ENCODE data around the gene EXOC4. TPM values are rescaled to one million over a fixed set of nuclear protein-coding genes. Genes with fewer than 3 reads are reported as not detected.

Gene EXOC4
- polyA plus RNA-seq, 3 donors, result 17.9 to 28.0 (median 22.3) TPM

GRCh38 chr7:133491201-133491691 lies 238.4 kb downstream of the EXOC4 start:
- WGBS, 3 donors, result 74 to 94% (median 93%) methylated on average over 2 of the region's 2 CpGs
- no peak overlapping the region for H3K27ac ChIP-seq (ENCODE audit: low read depth, low read length)

DNA sequence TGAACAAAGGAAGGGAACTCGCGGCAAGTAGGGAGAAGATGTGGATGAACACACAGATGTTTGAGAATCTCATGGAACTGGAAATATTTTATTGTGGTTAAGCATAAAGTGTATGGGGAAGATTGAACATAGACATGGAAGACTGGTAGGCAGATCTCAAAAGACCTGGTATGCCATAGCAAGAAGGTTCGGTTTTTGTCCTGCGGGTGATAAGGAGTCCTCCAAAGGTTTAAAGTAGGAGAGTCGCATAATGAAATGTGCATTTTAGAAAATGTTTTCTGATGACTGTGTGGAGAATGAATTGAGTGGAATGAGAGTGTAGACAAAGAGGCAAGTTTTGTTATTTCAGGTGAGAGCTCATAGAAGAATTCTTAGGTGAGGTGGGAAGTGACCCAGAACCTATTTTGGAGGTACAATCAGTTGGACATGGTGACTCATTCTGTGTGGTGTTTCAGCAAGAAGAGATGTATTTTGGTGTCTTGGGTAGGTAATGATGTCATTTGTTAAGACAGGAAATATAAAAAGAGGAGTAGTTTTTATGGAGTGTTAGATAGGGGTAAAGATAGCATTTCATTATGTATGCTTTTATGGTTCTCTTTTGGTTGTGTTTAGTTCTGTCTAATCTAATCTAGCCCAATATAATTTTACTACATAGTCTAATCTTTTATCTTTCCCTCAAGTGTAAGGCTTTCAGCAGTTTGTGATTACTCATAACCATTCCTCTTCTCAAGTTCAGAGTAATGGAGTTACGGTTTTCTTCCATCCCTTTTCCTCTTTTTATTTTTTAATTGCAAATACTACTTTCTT lies 239.2 kb downstream of the EXOC4 start:
- 98 to 99% (median 98%) methylated on average over 6 of the region's 6 CpGs for WGBS, 3 donors
- H3K27ac ChIP-seq (ENCODE audit: low read depth, low read length), result no peak overlapping the region

- H3K27ac ChIP-seq (ENCODE audit: low read depth, low read length), result no peak overlapping the region
- 91 to 100% (median 100%) methylated on average over 1 of the region's 1 CpG for WGBS, 3 donors
Observed at GRCh38 chr7:133497061-133497460, 244.2 kb downstream of the EXOC4 start.

DNA sequence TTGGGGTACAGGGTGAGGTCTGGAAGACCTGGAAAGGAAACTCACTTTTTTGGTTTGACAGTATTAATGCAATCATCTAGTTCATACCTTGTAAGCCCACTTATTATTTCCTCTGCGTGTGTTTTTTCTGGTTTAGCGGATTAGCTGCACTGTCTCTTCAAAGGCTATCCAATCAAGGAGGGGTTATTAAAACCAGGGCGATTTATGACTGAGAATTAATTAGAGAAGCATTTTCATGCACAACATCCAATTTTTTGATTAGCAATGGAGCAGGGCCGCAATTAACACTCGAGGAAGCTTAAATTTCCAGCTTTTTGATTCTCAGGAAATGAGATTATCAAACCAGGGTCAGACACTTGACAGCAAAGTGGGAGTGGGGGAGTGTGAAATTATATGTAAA lies 248.9 kb downstream of the EXOC4 start:
- WGBS, 3 donors, result 77 to 92% (median 81%) methylated on average over 5 of the region's 5 CpGs
- H3K27ac ChIP-seq (ENCODE audit: low read depth, low read length), result no peak overlapping the region

DNA sequence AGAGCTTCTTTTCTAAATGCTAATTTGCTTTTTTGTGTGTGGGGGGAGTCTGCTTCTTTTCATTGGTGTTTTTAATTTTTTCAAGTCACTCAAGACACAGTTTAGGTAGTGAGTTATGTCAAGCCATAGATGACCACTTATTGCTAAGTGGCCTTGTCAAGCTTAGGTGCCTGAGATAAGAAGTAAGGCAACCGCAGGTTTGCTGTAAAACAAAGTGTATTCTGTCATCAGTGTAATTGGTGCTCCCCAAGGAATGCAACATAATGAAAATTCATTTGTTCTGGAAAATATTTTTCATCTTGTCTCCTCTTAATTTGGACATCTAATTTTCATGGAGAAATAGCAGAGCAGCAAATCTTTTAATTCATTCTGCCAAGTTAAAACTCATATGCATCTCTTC lies 249.6 kb downstream of the EXOC4 start:
- WGBS, 3 donors, result 23 to 86% (median 74%) methylated on average over 1 of the region's 1 CpG
- H3K27ac ChIP-seq (ENCODE audit: low read depth, low read length), result no peak overlapping the region

GRCh38 chr7:133502972-133503371 lies 250.1 kb downstream of the EXOC4 start:
- H3K27ac ChIP-seq (ENCODE audit: low read depth, low read length), result no peak overlapping the region
- WGBS, 3 donors, result 86 to 94% (median 92%) methylated on average over 1 of the region's 1 CpG

GRCh38 chr7:133504825-133505224 lies 251.9 kb downstream of the EXOC4 start:
- WGBS, 3 donors, result 84 to 90% (median 90%) methylated on average over 3 of the region's 3 CpGs
- no peak overlapping the region for H3K27ac ChIP-seq (ENCODE audit: low read depth, low read length)

DNA sequence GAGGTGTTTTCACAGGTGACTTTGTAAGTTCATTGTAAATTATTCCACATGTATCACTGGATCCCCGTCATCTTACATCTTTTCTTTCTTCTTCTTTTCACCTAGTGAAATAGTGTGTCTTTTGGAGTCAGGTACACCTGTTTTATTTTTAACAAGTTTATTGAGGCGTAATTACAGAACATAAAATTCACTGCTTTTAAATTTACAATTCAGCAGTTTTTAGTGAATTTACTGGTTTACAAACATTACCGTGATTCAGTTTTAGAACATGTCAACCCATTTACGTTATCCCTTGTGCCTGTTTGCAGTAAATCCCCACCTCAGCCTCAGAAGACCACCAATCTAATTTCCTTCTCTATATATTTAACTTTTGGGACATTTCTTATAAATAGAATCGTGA lies 256.9 kb downstream of the EXOC4 start:
- WGBS, 3 donors, result 97 to 98% (median 98%) methylated on average over 5 of the region's 5 CpGs
- no peak overlapping the region for H3K27ac ChIP-seq (ENCODE audit: low read depth, low read length)

GRCh38 chr7:133510326-133511055 lies 257.6 kb downstream of the EXOC4 start:
- WGBS, 3 donors, result 82 to 91% (median 90%) methylated on average over 4 of the region's 4 CpGs

GRCh38 chr7:133511252-133511651 lies 258.4 kb downstream of the EXOC4 start:
- WGBS, 3 donors, result 65 to 91% (median 88%) methylated on average over 3 of the region's 3 CpGs
- no peak overlapping the region for H3K27ac ChIP-seq (ENCODE audit: low read depth, low read length)

More at GRCh38 chr7:133510326-133511055, 257.6 kb downstream of the EXOC4 start:
- H3K27ac ChIP-seq (ENCODE audit: low read depth, low read length), result no peak overlapping the region

- 95 to 99% (median 96%) methylated on average over 5 of the region's 5 CpGs for WGBS, 3 donors
- no peak overlapping the region for H3K27ac ChIP-seq (ENCODE audit: low read depth, low read length)
Observed at GRCh38 chr7:133511708-133512107, 258.8 kb downstream of the EXOC4 start.

GRCh38 chr7:133512560-133512959 lies 259.7 kb downstream of the EXOC4 start:
- no peak overlapping the region for H3K27ac ChIP-seq (ENCODE audit: low read depth, low read length)
- WGBS, 3 donors, result 96 to 98% (median 97%) methylated on average over 11 of the region's 11 CpGs

GRCh38 chr7:133513608-133514007 lies 260.7 kb downstream of the EXOC4 start:
- WGBS, 3 donors, result 80 to 98% (median 83%) methylated on average over 2 of the region's 2 CpGs
- H3K27ac ChIP-seq (ENCODE audit: low read depth, low read length), result no peak overlapping the region

DNA sequence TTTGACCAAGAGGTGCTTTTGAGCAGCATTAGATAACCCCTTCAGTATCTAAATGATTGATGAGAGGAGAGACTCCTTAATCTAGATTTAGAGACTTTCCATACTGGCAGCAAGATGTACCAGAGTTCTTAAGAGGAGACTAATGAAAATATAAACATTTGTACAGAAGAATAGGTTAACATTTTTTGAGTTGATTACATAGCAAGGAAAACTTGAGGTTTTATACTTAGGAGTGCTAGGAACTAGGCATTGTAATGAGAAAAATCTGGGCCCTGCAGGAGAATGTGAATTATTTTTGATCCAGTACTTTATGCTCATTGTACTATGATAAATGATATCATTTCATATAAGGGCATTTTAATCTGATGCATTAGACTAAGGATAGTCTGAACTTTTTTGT lies 261.7 kb downstream of the EXOC4 start:
- no peak overlapping the region for H3K27ac ChIP-seq (ENCODE audit: low read depth, low read length)

DNA sequence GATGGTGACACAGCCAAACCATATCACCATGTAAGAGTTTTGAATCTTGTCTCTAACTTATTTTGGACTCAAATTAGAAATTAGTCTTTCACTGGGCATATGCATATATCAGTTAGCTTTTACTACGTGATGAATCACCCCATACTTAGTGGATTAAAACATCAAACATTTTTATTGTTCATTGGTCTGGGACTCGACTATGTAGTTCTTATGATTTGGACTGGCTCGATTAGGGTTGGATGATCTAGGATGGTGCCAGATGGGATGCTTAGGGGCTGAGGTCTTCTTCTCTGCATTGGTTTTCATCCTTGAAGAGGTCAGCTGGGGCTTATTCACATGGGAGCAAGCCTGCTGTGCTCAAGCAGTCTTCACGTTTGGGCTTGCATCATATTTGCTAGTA lies 264.9 kb downstream of the EXOC4 start:
- WGBS, 3 donors, result 87 to 92% (median 90%) methylated on average over 4 of the region's 4 CpGs
- H3K27ac ChIP-seq (ENCODE audit: low read depth, low read length), result no peak overlapping the region

DNA sequence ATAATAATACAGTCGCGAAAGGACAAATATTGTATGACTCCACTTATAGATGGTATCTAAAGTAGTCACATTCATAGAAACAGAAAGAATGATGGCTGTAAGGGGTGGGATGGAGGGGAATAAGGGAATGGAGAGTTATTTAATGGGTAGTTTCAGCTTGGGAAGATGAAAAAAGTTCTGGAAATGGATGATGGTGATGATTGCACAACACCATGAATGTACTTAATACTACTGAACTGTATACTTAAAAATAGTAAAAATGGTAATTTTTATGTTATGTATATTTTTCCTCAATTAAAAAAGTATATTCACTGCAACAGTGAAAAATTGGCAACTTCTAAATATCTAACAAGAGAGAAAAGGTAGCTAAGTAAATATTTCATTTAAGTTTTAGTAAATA lies 265.8 kb downstream of the EXOC4 start:
- H3K27ac ChIP-seq (ENCODE audit: low read depth, low read length), result no peak overlapping the region
- WGBS, 3 donors, result 93 to 98% (median 97%) methylated on average over 2 of the region's 2 CpGs

DNA sequence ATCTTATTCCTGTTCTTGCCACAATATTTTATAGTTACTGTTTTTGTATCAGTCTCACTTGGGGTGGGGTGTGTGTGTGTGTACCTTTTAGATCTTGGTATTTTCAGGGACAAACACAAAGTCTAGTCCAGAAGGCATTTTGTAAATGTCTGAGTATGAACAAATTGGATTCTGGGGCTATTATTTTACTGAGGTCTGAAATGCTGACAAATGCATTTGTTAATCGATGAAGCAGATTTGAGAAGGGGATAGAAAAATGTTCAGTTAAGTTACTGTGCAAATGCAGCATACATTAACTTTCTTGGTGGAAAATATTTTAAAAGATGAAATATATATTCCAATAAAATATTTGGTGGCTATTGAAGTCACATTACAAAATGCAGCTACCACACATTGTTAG lies 267.4 kb downstream of the EXOC4 start:
- 96 to 98% (median 97%) methylated on average over 1 of the region's 1 CpG for WGBS, 3 donors

GRCh38 chr7:133522501-133522900 lies 269.6 kb downstream of the EXOC4 start:
- WGBS, 3 donors, result 97 to 98% (median 97%) methylated on average over 2 of the region's 2 CpGs

More for the DNA sequence above, 267.4 kb downstream of the EXOC4 start:
- H3K27ac ChIP-seq (ENCODE audit: low read depth, low read length), result no peak overlapping the region

GRCh38 chr7:133528796-133529195 lies 275.9 kb downstream of the EXOC4 start:
- WGBS, 3 donors, result 81 to 85% (median 83%) methylated on average over 1 of the region's 1 CpG
- H3K27ac ChIP-seq (ENCODE audit: low read depth, low read length), result no peak overlapping the region

More at GRCh38 chr7:133522501-133522900, 269.6 kb downstream of the EXOC4 start:
- no peak overlapping the region for H3K27ac ChIP-seq (ENCODE audit: low read depth, low read length)
